Astrocyte of the cerebellum (primary cell): ENCODE data around the gene FNDC3A.

Source experiments
- DNase-seq: peaks from one replicate; pipeline ENCODE4 v3.0.0-alpha.2; 2011; ENCODE audit warnings: low read depth
- H3K4me3 ChIP-seq: 2 replicates; pipeline ENCODE4 v1.5.1; 2011; ENCODE audit warnings: mild to moderate bottlenecking, low read depth, low read length, moderate library complexity
- in situ Hi-C: cut with HindIII; loops from 2 replicates; pipeline ENCODE4 v1.10.0; 2017; ENCODE audit warnings: low sequenced_read_pairs
- TF ChIP-seq, protein P1 (sequence below): IDR thresholded peaks from 2 replicates; pipeline ENCODE4 v1.5.1; 2012; ENCODE audit warnings: low read length, low read depth, moderate library complexity, mild to moderate bottlenecking; ENCODE audit errors: missing control alignments

The FNDC3A gene

DNA sequence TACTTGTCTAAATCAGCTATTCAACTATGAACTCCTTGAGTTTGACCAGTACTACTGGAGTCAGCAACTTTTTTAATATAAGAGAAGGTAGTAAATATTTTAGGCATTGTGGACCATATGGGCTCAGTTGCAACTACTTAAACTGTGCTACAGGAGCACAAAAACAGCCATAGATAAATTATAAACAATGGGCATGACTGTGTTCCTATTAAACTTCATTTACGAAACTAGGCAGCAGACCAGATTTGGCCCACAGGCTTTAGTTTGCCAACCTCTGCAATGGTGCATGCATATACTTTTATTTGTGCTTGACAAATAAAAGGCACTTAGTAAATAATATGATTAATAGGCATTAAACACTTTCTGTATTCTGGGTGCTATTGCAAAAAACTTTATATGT lies 7.6 kb downstream of the FNDC3A start:
- TF ChIP-seq, protein P1, sequence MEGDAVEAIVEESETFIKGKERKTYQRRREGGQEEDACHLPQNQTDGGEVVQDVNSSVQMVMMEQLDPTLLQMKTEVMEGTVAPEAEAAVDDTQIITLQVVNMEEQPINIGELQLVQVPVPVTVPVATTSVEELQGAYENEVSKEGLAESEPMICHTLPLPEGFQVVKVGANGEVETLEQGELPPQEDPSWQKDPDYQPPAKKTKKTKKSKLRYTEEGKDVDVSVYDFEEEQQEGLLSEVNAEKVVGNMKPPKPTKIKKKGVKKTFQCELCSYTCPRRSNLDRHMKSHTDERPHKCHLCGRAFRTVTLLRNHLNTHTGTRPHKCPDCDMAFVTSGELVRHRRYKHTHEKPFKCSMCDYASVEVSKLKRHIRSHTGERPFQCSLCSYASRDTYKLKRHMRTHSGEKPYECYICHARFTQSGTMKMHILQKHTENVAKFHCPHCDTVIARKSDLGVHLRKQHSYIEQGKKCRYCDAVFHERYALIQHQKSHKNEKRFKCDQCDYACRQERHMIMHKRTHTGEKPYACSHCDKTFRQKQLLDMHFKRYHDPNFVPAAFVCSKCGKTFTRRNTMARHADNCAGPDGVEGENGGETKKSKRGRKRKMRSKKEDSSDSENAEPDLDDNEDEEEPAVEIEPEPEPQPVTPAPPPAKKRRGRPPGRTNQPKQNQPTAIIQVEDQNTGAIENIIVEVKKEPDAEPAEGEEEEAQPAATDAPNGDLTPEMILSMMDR, result no peak
- no peak for DNase-seq
- in situ Hi-C loops, result no loop called here
- no peak overlapping the region for H3K4me3 ChIP-seq

DNA sequence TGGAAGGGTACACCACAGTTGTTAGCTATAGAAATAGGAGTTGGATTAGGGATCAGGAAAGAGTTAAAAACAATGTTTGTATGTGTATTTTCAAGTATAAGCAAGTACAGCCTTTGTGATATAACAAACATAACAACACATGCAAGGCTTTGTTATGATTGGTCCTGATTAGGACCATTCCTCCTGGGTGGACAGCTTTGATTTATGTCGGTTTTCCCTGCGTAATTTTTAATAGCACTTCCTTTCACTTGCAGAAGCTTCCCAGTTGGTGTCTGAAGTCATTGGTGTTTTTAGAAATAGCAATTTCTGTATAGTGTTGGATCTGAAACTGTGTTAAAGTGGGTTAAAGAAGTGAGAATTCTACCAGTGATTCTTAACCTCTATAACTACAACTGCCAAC lies 10.0 kb downstream of the FNDC3A start:
- DNase-seq, result no peak
- TF ChIP-seq, protein P1, result no peak
- in situ Hi-C loops, result no loop called here
- no peak overlapping the region for H3K4me3 ChIP-seq

DNA sequence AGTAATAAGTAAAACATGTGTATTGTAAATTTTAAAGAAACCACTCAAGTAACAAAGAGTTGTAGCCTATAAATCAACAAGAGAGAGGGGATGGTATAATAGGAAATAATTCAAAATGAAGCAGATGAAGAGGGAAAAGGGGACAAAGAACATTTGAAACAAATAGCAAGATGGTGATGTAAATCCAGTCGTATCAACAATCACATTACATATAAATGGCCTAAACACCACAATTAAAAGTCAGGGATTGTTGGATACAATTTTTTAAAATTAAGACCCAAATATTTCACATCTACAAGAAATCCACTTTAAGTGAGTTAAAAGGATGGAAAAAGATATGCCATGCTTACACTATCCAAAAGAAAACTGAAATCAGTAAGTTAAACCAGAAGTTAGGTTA lies 15.2 kb downstream of the FNDC3A start:
- DNase-seq, result no peak
- no peak overlapping the region for H3K4me3 ChIP-seq
- TF ChIP-seq, protein P1, result no peak
- in situ Hi-C loops, result no loop called here

DNA sequence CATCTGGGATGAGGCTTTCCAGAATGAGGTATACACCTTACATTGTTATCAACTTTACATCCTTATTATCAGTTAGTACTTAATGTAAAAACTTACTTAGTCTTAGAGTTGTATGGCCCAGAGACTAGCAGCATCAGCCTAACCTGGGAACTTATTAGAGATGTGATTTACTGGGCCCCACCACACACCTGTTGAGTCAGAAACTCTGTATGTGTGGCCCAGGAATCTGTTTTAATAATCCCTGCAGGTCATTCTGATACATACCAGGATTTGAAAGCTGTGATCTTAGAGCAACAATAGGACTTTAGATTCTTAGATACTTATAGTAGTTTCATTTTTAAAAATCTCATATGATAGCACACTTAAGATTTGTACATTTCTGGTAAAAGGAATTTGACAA lies 17.4 kb downstream of the FNDC3A start:
- H3K4me3 ChIP-seq, result no peak overlapping the region
- no peak for DNase-seq
- in situ Hi-C loops, result no loop called here
- TF ChIP-seq, protein P1, result no peak

DNA sequence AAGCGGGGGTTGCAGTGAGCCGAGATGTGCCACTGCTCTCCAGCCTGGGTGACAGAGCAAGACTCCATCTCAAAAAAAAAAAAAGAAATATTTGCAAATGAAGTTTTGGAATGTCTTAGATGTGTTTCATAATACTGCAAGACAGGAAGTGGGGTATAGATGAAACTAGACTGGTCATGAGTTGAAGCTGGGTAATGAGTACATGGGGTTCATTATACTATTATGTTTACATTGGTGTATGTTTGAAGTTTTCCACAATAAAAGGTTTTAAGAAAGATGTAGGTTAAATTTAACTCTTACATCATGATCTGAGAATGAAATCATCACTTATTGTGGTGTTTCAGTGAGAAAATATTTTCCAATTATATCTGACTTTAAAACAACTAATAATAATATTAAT lies 19.0 kb downstream of the FNDC3A start:
- no peak overlapping the region for H3K4me3 ChIP-seq
- TF ChIP-seq, protein P1, result no peak
- DNase-seq, result no peak
- in situ Hi-C loops, result no loop called here

DNA sequence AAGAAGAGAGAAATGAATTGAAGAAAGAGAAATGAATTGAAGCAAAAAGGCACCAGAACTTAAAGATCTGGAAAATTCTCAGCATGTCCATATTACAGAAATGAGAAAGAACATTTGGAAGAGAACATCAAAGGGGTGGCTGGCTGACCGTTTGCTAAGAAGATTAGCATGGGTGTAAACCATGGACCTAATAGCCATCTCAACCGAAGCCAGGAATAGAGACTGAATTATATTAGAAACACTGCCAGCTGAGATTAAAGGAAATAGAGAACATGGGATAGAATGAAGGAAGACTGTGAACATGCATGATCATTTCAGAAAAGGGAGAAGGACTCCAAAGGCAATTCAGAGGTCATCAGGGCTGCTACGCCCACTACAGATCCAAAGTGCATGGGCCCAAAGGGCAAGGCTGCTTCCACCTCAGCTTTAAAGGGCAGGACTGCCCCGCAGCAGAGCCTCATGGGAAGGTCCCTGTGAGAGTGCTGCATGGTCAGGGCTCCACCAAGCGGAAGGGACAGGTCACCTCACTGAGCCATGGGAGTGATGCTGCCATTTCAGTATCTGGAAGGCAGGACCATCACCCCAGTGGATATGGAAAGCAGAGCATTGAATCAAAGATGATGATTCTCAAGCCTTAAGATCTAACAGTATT lies 23.1 kb downstream of the FNDC3A start:
- no peak overlapping the region for H3K4me3 ChIP-seq
- no peak for DNase-seq
- in situ Hi-C loops, result no loop called here

More for the DNA sequence above, 23.1 kb downstream of the FNDC3A start:
- TF ChIP-seq, protein P1, result no peak
